ENCODE data around the gene ZNF764.
A peak's percentile ranks its signal among the peaks of the same experiment; 100 is the strongest.

Gene ZNF764

GRCh38 chr16:30570636-30571444, 12.7 kb upstream of the ZNF764 start:
- DNase-seq (ENCODE audit: low read depth), result no peak

DNA sequence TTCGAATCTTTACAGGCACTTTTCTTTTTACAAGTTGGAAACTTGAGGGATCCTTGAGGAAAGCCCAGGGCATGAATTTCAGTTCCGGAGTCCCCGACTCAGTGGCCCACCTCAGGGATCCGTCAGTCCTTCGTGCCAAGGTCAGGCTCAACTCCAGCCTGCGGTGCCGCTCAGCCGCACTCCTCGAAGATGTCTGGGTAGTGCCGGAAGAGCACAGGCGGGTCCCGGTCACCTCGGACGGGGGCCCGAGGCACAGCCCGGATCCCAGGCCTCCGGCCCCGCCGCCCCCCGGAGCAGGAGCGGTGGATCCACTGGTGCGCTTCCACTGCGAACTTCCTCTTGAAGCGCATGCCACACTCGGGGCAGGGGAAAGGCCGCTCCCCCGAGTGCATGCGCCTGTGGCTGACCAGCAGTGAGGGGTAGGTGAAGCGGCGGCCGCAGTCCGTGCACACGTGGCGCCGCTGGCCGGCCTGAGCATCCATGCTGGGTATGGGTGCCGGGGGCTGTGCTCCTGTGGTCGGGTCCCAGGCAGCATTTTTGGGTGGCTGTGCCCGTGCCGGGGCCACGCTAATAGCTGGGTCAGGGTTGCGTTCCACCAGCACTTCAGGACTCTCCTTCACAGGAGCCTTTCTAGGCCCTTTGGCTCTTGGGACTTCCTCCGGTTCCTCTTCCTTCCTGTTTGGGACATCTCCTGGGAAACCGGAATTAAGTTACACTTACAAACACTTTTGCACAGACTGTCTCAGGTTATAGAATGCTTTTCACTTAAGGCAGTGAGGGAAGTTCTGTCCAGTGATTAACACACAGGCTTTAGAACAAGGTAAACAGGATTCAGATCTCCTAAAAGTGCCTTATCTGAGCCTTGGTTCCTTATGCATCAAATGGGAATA, 11.8 kb upstream of the ZNF764 start:
- no peak for DNase-seq (ENCODE audit: low read depth)

- DNase-seq (ENCODE audit: low read depth), result no peak
Observed at GRCh38 chr16:30569281-30569680, 11.1 kb upstream of the ZNF764 start.

DNA sequence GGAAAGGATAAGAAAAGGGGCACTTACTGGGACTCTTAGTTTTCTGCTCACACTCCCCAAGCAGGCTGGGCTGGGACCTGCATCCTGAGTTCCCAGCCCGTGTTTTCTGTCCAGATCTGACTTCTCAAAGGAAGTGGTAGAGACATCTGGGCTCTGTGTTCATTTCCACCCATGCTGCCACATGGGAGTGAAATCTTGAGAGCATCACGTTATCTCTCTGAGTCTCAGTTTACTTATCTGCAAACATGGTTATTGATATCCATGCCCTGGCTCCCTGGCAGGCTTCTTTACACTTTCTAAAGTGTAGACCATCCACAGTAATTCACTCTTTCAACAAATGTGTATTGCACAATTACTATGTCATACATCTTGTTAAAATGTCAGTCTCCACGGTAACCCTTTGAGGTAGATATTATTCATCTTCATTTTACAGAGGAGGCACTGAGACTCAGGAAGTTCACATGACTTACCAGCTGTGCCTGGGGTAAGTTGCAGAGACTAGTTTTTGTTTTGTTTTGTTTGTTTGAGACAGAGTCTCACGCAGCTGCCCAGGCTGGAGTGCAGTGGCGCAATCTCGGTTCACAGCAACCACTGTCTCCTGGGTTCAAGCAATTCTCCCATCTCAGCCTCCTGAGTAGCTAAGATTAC, 9.9 kb upstream of the ZNF764 start:
- DNase-seq (ENCODE audit: low read depth), result peak; percentile 72

GRCh38 chr16:30567160-30567990, 9.2 kb upstream of the ZNF764 start:
- no peak for DNase-seq (ENCODE audit: low read depth)

- DNase-seq (ENCODE audit: low read depth), result no peak
Observed at GRCh38 chr16:30566531-30566930, 8.4 kb upstream of the ZNF764 start.

- DNase-seq (ENCODE audit: low read depth), result no peak
Observed at GRCh38 chr16:30565984-30566383, 7.8 kb upstream of the ZNF764 start.

DNA sequence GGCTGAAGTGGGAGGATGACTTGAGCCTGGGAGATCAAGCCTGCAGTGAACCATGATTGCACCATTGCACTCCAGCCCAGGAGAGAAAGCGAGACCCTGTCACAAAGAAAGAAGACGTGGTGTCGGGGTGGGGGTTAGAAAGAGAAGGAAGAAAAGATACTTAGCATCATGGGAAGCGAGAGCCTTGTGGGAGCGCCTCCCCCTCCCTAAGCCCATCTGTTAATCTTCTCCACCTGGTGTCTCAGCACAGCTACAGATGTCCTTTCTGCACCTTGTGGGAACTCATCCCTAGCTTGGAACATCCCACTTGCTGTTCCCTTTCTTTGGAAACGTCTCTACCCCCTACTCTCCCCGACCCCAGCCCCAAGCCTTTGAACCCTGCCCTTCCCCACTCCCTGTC, 7.4 kb upstream of the ZNF764 start:
- DNase-seq (ENCODE audit: low read depth), result no peak

- no peak for DNase-seq (ENCODE audit: low read depth)
Observed at GRCh38 chr16:30562021-30562420, 3.8 kb upstream of the ZNF764 start.

GRCh38 chr16:30561089-30561816, 3.1 kb upstream of the ZNF764 start:
- DNase-seq (ENCODE audit: low read depth), result no peak

GRCh38 chr16:30559690-30560089, 1.5 kb upstream of the ZNF764 start:
- DNase-seq (ENCODE audit: low read depth), result no peak

GRCh38 chr16:30558789-30559377, 709 bp upstream of the ZNF764 start:
- DNase-seq (ENCODE audit: low read depth), result no peak

- DNase-seq (ENCODE audit: low read depth), result no peak
Observed at GRCh38 chr16:30557707-30557956, 542 bp downstream of the ZNF764 start.

GRCh38 chr16:30556125-30556473, 2.1 kb downstream of the ZNF764 start:
- no peak for DNase-seq (ENCODE audit: low read depth)

GRCh38 chr16:30555315-30556124, 2.7 kb downstream of the ZNF764 start:
- DNase-seq (ENCODE audit: low read depth), result no peak

DNA sequence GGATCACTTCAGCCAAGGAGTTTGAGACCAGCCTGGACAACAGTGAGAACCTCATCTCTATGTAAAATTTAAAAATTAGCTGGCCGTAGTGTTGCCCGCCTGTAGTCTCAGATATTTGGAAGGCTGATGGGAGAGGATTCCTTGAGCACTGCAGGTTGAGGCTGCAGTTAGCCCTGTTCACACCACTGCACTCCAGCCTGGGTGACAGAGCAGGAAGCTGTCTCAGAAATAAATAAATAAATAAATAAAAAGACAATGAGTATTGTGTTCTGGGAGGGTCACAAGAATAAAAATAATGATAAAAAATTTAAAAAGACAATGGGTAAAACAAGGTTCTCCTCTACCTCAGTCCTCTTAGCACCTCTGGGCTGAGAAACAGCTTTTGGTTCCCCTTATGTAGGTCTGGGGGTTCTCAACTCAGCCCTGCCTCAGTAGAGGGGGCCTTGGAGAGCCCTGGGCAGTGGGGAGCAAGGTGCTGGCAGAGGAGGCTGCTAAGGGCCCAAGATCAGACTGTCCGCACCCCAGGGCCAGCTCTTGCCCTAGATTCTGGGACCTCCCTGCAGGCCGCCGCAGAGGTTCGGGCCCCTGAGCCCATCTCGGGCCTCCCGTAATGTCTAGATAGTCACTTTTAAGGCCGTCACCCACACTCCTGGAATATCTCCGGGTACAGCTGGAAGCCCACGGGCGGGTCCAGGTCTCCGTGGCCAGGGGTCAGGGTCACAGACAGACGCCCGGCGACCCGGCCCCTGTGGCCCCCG, 3.4 kb downstream of the ZNF764 start:
- DNase-seq (ENCODE audit: low read depth), result no peak

GRCh38 chr16:30553393-30553899, 4.7 kb downstream of the ZNF764 start:
- no peak for DNase-seq (ENCODE audit: low read depth)

GRCh38 chr16:30552956-30553355, 5.2 kb downstream of the ZNF764 start:
- no peak for DNase-seq (ENCODE audit: low read depth)

- DNase-seq (ENCODE audit: low read depth), result no peak
Observed at GRCh38 chr16:30551781-30552180, 6.4 kb downstream of the ZNF764 start.
